ENCODE measurements around the gene IQCF5.
"Not testable (repeated sequence)": the region's sequence is repeated elsewhere in the genome, so short reads cannot be mapped to it uniquely, and the experiment has no call there.

Gene IQCF5

DNA sequence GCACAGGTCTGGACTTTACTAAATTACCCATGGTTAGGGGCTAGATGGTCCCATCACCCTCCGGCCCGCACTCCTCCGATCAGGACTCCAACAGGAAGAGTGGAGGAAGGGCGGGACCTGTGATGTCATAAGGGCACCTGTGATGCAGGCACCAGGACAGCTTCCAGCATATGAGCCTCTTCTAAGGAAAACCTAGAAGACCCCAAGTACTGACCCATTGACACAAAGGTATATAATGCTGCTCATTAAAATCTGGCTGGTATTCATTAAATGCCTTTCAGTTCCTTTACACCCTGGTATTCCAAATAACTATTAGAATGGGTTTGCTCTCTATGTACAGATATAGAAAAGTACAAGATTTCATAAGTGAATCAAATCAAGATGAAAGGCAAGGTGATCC, at the start of gene IQCF5:
Gene IQCF5, minus strand, starts transcription at position 101 of the 400 bp plus-strand sequence. Its CDS starts 70 bp downstream, at position 31.
- DNase-seq (ENCODE audit: low read depth) = no peak

DNA sequence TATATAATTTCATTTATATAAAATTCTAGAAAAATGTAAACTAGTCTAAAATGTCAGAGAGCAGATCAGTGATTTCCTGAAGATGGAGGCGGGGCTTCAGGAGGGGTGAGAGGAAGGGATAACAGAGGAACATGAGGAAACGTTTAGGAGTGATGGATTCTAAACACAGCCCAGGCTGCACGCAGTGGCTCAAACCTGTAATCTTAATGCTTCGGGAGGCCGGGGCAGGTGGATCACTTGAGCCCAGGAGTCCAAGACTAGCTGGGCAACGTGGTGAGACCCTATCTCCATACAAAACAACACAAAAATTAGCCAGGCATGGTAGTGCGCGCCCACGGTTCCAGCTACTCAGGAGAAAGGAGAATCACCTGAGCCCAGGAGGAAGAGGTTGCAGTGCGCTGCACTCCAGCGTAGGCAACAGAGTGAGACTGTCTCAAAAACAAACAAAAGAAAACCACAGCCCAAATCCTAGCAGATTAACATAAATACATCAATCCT, 45.7 kb upstream of the IQCF5 start:
- DNase-seq (ENCODE audit: low read depth) = no peak

DNA sequence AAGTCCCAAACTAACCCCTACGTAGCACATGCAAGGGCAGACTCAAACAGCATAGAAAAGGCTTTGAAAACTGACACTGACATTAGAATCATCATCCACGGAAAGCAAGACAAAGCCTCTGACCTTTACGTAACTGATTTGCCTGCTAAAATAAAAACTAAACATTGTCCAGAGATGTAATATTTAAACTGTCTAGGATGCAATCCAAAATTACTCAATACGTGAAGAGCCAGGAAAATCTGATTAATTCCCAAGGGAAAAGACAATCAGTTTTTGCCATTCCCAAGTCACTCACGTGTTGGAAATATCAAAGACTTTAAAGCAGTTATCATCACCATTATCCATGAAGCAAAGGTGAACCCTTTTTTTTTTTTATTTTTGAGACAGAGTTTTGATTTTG, 41.0 kb upstream of the IQCF5 start:
- no peak for DNase-seq (ENCODE audit: low read depth)

DNA sequence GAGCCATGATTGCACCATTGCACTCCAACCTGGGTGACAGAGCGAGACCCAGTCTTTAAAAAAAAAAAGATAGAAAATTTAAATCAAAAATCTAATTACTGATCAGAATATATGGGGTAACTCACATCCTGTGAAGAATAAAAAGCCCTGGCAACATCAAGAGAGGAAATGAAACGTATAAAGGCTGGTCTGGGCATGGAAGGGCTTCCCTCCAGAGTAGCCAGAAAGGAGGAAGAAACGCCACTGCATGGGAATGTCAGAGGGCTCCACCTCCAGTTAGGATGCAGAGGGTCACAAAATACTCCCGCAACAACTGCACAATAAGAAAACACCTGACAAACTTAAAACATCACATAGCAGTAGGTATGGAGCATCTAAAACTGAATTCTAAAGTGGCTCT, 32.6 kb upstream of the IQCF5 start:
- DNase-seq (ENCODE audit: low read depth) = no peak

DNA sequence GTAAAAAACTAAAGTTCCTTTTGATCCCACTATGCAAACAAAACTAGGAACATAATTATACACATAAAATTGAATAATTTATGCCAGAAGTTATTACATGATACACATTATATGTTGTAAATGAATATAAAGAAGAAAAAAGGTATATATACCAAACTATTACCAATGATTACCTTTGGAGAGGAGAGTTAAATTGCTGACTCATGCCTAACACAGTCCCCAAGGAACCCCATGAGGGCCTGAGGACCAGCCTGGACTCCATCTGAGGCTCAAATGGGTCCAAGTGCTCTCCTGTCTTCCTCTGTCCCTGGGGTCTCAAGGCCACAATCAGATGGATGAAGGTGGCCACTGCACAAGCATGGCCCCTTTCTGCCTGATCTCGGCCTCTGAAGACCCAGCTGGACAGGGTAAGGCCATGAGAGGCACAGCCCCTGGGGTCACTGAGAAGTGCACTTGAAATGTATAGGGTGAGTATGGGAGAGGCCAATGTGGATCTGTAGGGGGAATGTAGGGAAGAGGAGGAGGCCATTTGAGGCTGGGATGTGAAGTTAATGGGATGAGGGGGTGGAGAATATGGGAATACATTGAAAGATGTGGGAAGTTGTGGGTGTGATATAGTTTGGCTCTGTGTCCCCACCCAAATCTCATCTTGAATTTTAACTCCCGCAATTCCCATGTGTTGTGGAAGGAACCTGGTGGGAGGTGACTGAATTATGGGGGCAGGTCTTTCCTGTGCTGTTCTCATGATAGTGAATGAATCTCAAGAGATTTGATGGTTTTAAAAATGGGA, 28.8 kb upstream of the IQCF5 start:
- no peak for DNase-seq (ENCODE audit: low read depth)

DNA sequence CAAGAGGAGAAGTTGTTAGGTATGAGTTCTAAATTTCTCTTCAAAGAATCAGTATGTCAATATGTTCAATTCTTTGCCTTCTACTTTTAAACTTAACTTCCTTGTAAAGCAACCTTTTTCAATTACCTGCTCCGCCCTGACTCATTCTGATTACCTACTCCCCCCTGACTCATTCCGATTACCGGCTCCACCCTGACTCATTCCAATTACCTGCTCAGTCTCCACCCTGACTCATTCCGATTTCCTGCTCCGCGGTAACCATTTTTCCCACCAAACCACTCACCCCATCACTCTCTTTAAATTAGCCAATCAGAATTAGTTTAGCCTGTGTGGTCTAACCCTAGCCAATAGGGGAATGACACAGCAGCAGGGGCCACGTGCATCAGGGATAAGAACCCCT, 27.0 kb upstream of the IQCF5 start:
- DNase-seq (ENCODE audit: low read depth) = not testable (repeated sequence)

DNA sequence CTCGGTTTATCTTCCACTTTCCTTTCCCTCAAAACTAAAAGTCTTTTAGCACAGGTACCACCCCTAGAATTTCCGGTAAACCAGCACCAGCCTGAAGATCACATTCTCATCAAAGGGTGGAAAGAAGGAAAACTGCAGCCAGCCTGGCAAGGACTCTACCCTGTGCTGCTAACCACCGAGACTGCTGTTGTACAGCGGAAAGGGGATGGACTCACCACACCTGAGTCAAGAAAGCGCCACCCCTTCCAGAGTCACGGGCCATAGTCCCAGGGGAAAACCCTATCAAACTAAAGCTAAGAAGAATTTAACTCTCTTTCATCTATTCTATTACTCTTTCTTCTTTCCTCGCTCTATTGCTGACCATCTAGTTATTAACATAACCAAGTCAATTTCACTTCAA, 24.6 kb upstream of the IQCF5 start:
- not testable (repeated sequence) for DNase-seq (ENCODE audit: low read depth)

DNA sequence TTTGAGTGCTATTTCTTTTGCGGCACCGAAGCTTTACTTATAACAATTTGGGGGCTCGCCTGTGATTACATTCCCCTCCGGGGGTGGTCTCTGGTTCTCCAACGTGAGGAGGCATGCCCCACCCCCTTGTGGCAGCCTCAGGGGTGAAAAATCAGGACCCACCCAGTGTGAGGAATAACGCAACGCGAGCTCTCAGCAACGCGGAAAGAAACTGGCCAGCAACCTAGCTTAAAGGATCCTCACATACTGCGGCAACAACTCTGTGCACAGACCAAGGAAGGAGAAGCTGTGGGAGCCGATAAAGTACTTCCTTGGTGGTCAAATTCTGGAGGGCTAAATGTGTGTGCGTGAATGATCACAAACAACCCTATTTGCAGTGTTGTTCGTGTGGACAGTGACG, 22.0 kb upstream of the IQCF5 start:
- no peak for DNase-seq (ENCODE audit: low read depth)

DNA sequence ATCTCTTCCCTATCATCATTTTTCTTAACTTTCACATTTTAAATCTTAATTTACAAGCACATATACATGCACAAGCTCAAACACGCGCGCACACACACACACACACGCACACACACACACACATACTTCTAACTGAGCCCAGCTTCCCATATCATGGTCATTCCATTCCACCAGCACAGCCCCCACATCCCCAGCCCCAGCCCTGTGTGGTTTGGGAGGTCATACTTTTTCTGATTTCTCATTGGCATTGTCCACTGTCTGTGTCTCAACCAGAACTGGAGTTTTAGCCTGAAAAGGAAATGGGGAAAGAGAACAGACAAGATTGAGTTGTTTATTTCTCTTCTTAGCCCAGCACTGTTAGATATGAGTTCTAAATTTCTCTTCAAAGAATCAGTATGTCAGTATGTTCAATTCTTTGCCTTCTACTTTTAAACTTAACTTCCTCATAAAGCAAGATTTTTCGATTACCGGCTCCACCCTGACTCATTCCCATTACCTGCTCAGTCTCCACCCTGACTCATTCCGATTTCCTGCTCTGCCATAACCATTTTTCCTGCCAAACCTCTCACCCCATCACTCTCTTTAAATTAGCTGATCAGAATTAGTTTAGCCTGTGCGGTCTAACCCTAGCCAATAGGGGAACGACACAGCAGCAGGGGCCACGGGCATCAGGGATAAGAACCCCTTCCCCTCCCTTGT, 21.4 kb upstream of the IQCF5 start:
- DNase-seq (ENCODE audit: low read depth) = no peak

DNA sequence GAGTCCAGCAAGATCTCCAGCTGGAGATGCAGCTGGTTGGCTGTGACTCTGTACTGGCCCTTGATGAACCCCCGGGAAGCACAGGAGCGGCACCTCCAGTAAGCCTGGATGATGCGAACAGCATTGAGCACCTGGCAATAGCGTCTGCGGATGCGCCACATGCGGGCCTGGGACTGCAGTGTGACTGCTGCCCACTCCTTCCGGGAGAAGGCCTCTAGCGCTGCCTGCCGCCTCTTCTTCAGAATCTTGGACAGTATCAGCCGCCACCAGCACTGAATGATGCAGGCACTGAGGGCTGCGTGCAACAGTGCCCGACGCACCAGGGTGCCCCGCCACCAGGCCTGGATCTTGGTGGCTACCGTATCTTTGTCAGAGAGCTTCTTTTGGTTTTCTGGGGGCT, 19.5 kb upstream of the IQCF5 start:
- no peak for DNase-seq (ENCODE audit: low read depth)

DNA sequence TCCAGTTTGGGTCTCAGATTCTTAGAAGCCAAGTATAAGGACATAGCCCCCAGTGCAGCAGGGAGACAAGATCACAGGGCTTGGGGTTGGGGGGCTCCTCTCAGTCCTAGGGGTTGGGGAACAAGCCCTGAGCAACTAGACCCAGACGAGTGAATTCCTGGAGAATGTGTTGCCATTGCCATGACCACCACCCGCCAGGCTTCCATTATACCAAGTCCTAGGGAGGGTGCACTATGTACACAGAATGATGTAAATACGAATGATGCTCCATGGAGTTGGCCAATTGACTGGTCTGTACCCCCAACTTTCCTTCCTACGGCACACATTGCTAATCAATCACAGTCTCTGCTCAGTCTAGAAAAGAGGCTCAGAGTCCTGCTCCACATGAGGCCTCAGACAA, 19.0 kb upstream of the IQCF5 start:
- no peak for DNase-seq (ENCODE audit: low read depth)

DNA sequence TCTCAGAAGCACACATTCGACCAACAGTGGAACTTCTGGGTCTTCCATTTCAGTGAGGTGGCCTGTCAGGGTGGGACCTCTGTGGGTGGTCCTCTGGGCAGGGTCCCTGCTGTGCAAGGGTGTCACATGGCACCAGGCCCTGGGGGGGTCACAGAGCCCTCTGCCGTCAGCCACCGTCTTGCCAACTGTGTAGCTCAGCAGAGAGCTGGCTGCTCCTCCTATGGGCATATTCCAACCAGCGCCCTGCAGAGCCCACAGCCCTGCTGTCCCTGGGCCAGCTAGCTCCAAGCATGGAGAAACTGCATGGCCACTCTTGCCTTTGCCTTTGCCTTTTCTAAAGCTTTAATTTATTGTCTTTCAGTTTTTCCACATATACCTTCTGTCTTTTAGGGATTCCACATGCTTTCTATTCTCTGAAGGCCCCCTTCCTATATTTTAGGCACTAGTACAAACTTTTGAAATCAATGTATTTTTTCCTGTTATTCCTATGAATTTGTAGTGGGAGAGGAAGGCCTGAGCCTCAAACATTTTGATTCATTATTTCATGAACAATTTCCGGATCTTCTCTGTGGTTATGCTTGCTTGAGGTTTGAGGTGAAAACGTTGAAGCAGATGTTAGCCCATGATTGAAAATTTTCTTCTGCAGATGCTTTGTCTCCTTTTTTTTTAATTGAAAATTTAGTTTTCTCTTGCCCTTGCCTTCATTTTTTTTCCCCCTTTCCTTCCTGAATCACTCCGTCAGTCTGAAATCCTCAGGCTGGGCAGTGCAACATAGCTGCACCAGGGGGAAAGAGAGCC, 16.0 kb upstream of the IQCF5 start:
- DNase-seq (ENCODE audit: low read depth) = no peak

DNA sequence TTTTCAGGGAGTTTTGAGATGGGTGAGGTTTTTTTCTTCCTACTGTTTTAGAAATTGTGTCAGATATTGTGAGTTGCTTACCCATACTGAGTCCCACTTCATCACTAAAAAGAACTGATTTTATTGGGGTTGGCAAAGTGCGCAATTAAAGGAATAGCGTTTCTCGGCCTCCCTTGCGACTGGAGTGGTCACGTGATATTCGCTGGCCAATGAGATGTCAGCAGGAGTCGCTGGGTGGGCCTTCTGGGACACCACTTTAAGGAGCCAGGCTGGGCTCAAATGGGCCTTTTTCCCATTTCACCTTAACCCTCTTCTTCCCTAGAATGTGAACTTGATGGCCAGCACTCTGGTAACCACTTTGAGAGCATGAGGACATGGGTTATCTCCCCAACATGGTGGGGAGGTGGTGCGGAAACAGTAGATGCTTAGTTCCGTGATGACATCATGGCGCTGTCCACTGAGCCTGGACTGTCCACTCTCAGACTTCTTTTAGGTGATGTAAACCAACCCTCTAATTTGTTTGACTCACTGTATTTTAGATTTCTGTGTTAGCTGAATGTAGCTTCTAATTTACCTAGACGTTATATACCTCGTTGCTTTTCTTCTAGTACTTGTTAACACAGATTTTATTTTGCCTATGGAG, 13.2 kb upstream of the IQCF5 start:
- no peak for DNase-seq (ENCODE audit: low read depth)

DNA sequence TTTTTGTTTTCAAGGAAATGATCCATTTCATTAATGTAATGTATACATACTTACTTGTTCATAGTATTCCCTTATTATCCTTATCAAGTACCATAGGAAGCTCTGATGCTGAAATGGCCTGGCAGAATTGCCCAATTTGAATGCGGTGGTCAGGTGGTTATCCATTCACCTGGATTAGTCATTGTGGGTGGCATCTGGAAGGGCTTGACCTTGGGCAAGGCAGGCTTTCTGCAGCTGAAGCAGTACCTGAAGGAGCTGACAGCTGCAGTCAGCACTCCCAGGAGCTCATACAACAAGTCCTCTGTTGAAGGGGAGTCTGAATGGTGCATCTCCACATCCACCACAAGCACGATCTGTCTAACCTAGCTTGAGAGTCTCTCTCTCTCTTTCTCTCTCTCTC, 12.2 kb upstream of the IQCF5 start:
- no peak for DNase-seq (ENCODE audit: low read depth)

DNA sequence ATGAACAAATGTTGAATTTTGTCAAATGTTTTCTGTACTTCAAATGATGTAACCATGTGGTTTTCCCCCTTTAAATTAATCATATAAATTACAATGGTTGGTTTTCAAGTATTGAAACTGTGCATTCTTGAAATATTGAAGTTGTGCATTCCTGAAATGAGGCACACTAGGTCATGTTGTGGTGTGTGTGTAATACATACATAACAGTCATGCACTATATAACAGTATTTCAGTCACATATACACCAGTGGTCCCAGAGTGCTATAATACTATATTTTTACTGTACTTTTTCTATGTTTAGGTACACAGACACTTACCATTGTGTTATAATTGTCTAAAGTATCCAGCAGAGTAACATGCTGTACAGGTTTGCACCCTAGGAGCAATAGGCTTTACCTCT, 11.0 kb upstream of the IQCF5 start:
- no peak for DNase-seq (ENCODE audit: low read depth)

DNA sequence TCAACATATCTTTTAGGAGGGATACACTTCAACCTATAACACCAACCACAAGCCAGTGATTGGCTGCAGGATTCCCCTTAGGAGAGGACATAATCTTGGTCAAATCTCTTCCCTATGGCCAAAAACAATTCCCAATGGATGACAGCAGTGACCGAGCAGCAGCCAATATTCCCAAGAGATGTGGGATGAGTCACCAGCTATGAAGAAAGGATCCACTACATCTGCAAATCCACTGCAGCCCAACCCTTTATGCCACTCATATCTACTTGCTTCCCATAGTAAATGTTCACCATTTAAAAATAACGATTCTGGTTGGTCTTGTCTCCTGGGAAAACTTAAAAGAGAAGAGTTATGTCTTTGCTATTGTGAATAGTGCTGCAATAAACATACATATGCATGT, 4.5 kb upstream of the IQCF5 start:
- no peak for DNase-seq (ENCODE audit: low read depth)

DNA sequence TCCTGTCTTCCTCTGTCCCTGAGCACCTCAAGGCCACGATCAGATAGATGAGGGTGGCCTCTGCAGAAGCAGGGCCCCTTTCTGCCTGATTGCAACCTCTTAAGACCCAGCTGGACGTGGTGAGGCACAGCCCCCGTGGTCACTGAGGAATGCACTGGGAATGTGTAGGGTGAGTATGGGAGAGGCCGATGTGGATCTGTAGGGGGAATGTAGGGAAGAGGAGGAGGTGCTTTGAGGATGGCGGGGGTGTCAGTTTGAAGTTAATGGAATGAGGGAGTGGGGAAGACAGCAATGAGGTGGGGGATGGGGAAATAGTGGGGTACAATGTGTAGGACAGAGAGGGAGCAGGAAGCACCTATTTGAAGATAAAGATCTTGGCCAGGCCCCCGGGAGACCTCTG, 785 bp upstream of the IQCF5 start:
- no peak for DNase-seq (ENCODE audit: low read depth)

DNA sequence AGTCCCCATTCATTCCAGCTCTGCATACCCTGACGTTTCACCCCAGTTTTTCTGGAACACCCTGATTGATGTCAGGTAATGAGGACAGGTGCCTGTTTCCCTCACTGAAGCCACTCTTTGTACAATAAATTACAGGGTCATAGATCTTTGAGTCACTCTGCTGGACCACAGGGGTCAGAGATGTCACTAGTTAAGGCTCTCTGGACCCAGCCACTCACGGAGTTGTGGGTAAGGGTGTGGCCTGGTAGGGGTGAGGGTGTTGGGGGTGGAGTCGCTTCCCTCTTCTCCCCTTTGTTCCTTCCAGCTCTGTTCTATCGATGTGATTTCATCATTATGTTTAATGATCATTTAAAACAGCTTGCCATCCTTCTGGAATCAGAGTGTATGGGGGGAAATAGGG, 512 bp downstream of the IQCF5 start:
- DNase-seq (ENCODE audit: low read depth) = no peak

DNA sequence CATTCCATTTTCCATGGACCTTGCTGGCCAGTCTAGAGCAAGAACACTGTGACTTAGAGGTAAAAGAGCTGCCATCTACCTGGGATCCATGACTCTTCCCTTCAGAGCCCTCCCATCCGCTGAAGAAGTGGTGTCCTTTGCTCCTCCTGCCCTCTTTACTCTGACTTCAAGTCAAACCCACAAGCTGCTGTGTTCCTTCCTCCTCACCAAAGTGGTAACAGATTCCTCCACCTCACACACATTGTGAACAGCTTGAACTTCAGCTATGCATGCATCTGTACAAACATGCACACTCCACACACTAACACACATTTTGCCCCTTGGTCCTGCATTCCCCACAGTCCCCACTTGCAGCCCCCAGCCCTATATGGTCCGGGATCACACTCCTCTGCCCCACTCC, 990 bp downstream of the IQCF5 start:
- no peak for DNase-seq (ENCODE audit: low read depth)

DNA sequence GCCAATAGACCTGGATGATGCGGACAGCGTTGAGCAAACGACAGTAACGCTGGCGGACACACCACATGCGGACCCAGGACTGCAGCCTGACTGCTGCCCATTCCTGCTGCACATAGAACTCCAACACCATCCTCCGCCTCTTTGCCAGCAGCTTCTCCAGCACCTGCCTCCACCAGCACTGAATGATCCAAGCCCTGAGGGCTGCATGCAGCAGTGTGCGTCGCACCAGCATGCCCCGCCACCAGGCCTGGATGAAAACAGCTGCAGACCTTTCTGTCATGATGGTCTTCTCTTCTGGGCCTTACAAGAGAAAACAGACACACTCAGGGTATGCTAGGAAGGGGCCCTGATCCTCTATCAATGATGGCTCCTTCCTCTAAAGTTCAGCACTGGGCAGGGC, 1.5 kb downstream of the IQCF5 start:
- no peak for DNase-seq (ENCODE audit: low read depth)

DNA sequence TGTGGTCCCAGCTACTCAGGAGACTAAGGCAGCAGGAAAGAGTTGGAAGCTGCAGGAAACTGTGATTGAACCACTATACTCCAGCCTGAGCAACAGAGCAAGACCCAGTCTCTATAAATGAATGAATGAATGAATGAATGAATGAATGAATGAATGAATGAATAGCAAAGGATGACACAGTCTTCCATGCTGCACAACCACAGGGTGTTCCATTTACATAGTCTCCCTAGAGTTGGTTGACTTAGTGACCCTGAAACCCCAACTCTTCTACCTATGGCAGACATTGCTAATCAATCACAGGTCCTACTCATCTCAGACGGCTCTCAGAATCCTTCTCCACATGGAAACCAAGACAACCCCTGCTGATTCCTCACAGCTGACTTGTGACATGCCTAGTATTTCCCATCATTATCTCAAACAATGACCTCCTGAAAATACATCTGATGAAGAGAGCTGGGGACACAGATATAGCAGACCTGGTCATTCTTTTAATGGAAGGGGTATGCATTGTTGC, 2.1 kb downstream of the IQCF5 start:
- DNase-seq (ENCODE audit: low read depth) = no peak

DNA sequence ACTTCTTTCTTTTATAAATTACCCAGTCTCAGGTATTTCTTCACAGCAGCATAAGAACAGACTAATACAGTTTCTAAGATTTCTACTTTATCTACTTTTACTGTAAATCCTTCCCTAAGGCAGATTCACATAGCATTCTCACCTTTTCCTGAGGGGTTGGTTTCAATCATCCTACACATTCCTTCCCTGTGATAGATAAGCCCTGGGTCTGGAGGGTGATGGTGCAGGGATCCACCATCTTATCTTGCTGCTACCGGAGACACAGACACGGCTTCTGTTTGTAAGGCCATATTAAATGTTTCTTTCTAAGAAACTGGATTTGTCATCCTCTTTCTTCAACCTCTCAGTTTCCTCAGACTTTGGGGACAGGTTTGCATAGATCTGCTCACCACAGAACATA, 6.1 kb downstream of the IQCF5 start:
- DNase-seq (ENCODE audit: low read depth) = no peak
